GM12865 (cell line): ENCODE measurements around the gene YDJC.
"Not testable (repeated sequence)": the region's sequence is repeated elsewhere in the genome, so short reads cannot be mapped to it uniquely, and the experiment has no call there.

Experiments used
- DNase-seq: peaks from one replicate; pipeline ENCODE4 v3.0.0; 2010; ENCODE audit warnings: low read depth
- H3K4me3 ChIP-seq: 2 replicates; pipeline ENCODE4 v1.5.1; 2011; ENCODE audit warnings: mild to moderate bottlenecking, low read depth, low read length, control low read depth
- TF ChIP-seq, protein P1 (sequence below): IDR thresholded peaks from 2 replicates; pipeline ENCODE4 v1.5.1; 2011; ENCODE audit warnings: low read length, control low read depth, low read depth, inconsistent platforms; ENCODE audit not compliant: insufficient read depth; ENCODE audit errors: missing control alignments

Gene YDJC

DNA sequence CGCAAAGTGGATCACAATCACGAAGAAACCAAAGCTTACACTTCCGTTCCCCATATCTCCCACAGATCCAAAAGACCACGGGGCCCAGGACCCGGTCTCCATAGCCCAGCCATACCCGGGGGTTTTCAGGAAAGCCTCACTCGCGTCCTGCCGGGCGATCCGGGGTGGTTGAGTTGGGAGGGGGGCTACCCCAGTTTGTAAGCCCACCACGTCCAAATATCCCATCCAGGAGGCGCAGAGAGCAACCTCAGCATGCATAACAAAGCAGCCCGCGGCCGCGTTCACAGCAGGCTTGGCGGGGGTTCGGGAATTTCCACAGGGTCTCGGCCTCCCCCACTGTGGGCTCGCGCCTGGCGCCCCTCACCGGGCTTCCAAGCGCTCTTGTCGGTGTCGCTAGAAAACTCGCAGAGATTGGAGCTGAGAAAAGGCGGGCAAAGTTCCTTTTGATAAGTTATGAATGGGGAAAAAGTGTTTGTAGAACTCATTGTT is 21.7 kb upstream of the YDJC start:
- TF ChIP-seq, protein P1, sequence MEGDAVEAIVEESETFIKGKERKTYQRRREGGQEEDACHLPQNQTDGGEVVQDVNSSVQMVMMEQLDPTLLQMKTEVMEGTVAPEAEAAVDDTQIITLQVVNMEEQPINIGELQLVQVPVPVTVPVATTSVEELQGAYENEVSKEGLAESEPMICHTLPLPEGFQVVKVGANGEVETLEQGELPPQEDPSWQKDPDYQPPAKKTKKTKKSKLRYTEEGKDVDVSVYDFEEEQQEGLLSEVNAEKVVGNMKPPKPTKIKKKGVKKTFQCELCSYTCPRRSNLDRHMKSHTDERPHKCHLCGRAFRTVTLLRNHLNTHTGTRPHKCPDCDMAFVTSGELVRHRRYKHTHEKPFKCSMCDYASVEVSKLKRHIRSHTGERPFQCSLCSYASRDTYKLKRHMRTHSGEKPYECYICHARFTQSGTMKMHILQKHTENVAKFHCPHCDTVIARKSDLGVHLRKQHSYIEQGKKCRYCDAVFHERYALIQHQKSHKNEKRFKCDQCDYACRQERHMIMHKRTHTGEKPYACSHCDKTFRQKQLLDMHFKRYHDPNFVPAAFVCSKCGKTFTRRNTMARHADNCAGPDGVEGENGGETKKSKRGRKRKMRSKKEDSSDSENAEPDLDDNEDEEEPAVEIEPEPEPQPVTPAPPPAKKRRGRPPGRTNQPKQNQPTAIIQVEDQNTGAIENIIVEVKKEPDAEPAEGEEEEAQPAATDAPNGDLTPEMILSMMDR, result no peak
- H3K4me3 ChIP-seq, result peak overlapping the region; percentile 93
- DNase-seq, result no peak

DNA sequence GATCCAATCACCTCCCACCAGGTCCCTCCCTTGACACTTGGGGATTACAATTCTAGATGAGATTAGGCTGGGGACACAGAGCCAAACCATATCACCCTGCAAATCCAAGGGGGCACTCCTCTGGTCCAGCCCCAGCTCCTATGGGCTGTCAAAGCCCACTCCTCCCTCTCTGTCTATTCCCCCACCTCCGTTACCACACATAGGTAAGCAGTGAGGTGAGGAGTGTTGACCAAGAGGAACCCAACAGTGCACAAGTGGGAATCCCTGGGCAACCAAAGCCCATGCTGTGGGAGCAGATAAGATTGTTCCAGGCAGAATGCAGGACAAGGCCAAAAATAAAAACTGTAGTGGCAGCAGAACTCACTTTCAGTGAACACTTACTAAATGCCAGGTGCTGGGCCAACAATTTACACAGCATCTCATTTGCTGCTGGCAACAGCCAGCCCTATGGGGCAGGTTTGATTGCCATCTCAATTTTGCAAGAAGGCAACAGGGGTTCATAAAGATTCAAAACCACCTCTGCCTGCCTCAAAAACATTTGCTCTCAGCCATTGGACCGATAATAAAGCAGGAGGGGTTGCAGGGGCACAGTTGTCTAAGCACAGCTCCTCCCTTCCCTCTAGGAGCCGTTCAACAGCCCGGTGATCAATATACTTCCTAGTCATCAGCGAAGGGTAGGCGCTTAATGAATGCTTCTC is 21.1 kb upstream of the YDJC start:
- TF ChIP-seq, protein P1, result no peak
- DNase-seq, result peak; percentile 37
- peak overlapping the region; percentile 93 for H3K4me3 ChIP-seq

DNA sequence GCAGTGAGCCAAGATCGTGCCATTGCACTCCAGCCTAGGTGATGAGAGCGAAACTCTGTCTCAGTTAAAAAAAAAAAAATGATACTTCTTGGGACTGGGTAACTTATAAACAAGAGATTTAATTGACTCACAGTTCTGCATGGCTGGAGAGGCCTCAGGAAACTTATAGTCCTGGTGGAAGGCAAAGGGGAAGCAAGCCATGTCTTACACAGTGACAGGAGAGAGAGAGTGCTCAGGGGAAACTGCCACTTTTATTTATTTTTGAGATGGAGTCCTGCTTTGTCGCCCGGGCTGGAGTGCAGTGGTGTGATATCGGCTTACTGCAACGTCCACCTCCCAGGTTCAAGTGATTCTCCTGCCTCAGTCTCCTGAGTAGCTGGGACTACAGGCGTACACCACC is 20.5 kb upstream of the YDJC start:
- H3K4me3 ChIP-seq, result no peak overlapping the region
- no peak for DNase-seq
- TF ChIP-seq, protein P1, result no peak

DNA sequence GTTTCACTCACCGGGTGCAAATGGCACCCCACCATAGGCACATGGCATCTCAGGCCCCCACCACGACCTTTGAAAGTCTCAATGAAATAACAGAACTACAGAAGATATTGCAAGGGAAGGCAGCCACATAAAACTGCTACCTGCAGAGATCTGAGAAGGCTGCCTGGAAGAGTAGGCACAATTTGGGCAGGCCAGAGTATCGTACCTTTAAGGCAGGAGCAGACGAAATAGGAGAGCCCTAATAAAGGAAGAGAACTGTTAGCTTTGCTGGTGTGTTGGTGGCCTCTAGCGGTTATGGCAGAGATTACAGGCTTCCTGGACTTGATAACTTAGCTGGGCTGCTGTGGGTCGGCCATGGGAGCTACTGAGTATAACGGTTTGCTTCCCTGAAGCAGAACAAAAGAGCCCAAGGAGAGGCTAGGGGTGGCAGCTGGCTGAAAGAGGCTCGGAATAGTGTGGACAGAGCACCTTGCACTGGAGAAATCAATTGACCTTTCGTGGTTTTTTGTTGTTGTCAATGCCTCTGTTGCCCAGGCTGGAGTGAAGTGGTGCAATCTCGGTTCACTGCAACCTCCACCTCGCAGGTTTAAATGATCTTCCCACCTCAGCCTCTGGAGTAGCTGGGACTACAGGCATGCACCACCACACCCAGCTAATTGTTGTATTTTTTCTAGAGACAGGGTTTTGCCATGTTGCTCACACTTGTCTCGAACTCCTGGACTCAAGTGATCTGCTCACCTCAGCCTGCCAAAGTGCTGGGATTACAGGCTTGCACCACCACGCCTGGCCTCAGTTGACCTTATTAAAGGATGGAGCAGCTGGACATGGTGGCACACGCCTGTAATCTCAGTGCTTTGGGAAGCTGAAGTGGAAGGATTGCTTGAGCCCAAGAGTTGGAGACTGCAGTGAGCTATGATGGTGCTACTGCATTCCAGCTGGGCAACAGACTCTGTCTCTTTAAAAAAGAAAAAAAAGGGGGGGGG is 17.1 kb upstream of the YDJC start:
- TF ChIP-seq, protein P1, result peak; percentile 90
- peak; percentile 88 for DNase-seq
- H3K4me3 ChIP-seq, result no peak overlapping the region

DNA sequence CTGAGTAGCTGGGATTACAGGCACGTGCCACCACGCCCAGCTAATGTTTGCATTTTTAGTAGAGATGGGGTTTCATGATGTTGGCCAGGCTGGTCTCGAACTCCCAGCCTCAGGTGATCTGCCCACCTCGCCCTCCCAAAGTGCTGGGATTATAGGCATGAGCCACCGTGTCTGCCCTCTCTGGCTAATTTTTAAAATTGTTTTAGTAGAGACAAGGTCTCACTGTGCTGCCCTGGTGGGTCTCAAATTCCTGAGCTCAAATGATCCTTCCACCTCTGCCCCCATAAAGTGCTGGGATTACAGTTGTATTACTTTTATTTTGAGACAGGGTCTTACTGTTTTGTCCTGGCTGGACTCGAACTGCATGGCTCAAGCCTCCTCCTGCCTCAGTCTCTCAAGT is 15.7 kb upstream of the YDJC start:
- not testable (repeated sequence) for H3K4me3 ChIP-seq, DNase-seq

DNA sequence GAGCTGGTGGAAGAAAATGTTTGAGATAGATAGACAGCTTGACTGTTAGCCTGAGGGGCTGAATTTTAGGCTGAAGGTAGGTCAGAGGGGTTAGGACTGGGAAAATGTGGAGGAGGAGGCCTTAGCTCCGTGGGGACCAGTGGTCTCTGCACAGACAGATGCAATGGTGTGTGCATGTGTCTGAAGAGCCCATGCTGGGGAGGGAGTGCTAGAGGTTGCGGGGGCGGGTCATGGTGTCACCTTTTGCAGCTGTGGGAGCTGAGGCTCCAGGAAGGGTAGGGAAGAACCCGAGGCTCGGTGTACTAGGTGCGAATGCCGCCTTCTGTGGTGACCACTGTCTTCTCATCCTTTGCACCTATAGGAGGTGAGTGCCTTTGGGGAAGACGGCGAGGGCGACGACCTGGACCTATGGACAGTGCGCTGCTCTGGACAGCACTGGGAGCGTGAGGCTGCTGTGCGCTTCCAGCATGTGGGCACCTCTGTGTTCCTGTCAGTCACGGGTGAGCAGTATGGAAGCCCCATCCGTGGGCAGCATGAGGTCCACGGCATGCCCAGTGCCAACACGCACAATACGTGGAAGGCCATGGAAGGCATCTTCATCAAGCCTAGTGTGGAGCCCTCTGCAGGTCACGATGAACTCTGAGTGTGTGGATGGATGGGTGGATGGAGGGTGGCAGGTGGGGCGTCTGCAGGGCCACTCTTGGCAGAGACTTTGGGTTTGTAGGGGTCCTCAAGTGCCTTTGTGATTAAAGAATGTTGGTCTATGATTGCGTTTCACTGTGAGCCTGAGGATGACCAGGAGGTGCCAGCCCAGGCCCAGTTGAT is 13.9 kb upstream of the YDJC start:
- TF ChIP-seq, protein P1, result peak; percentile 26
- no peak for DNase-seq
- peak overlapping the region; percentile 97 for H3K4me3 ChIP-seq
